A549 treated with RU486 at 1 μM for 4 hours (cell line): Measurements from ENCODE around the gene BHLHE41. TPM values are rescaled to one million over a fixed set of nuclear protein-coding genes. Genes with fewer than 3 reads are reported as not detected.

ENCODE experiments used
- total RNA-seq: library from RNA; stranded (reverse); fragments of 200-300 nt; extraction: Qiagen RNA extraction; gene quantifications from 5 replicates; pipeline ENCODE4 v1.2.3, GENCODE V29; 2022; ENCODE audit warnings: low read depth

The BHLHE41 gene
- 0.66 to 2.2 TPM (median 0.87 TPM) in 5 replicates for total RNA-seq

DNA sequence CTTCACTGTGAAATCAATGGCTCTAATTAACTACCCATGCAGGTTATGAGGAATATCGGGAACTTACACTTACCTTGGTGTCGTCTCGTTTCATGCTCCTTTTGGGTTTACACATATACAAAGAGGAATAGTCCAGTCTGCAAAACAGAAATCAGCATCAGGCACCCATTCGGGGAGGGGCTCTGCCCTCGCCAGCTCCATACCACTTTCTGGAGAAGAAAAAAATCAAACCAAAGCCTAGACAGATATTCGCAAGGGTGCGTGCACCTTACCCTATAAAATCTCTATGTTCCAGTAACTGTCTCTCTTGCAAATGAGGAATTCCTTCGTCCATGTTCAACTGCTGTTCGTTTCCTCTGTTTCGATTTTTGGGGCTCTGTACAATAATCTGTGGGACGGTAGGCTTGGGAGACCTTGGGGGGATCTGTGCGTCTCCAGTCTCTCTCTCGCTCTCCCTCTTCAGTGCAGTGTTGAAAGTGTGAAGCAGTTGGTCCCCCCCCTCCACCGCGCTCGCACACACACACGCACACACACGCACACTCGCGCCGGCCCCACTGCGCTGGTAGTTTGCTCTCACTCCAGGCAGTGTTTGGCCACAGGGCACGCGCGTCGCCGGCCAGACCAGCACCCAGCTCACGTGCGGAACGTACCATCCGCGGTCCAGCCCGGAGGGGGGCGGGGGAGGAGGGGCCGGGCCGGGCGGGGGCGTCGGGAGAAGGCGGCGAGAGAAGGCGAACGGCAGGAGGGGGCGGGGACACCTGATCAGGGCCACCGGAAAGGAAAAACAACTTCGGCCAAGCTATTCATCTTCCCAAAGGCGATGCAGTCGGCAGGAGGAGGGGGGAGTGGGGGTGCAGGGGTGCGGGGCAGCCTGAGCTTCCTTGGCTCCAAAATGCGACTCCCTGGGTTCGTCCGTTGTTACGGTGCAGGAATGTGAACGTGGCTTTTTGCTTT is at the start of gene BHLHE41:
Gene BHLHE41 (minus strand): TSS at position 592 of the 954 bp plus-strand sequence. CDS start 258 bp downstream, at position 334.

Other genes with a start within 250 kb of the BHLHE41 start
- gene RASSF8, start 166.4 kb downstream of the BHLHE41 start, total RNA-seq: 6.4 to 11.2 TPM (median 9.7 TPM) in 5 replicates
- 0.19 to 0.82 TPM (median 0.52 TPM) in 5 replicates for gene SSPN, start 70.5 kb upstream of the BHLHE41 start, total RNA-seq